Activated gamma-delta T cell (primary cell): Measurements from ENCODE around the gene SAAL1.

Experiments used
- DNase-seq: peaks from one replicate; lab custom pipeline; 2025; lab: John Stamatoyannopoulos, UW

The SAAL1 gene

GRCh38 chr11:18088366-18088765 is 17.5 kb downstream of the SAAL1 start:
- DNase-seq = no peak

DNA sequence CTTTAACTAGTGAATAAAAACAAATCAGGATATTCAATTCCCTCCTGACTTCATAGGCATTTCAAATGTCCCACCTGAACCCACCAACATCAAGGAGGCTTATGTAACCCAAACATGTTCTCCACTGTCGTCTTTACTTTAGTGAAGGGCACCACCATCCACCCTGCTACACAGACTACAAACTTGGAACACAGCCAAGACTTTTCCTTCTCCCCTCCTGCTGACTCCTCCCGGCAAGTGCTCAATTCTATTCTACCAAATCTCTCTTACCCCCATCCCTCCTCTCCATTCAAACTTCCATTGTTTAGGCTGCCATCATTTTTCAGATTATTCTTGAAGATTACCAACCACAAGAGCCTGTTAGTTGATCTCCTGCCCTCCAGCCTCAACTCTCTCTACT is 24.3 kb downstream of the SAAL1 start:
- DNase-seq = no peak

DNA sequence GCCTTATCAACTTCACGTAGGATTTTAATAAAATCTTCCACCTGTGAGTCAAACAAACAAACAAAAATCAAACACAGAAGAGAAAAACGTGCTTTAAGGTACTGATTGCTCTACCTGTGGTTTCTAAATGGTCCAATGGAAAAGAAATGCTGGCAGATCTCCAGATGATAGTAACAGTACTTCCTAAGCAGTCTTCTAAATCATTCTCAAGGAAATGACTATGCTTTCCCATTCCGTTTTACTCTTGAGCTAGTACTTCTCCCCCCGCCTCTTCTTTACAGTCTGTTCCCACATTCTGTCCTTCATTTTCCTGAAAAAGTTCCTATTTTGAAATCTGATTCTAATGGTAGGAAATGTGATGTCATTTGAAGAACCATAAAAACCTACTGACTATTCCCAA is 25.4 kb downstream of the SAAL1 start:
- no peak for DNase-seq

- DNase-seq = no peak
Observed at GRCh38 chr11:18078909-18079308, 27.0 kb downstream of the SAAL1 start.

GRCh38 chr11:18075444-18075843 is 30.4 kb downstream of the SAAL1 start:
- DNase-seq = no peak

GRCh38 chr11:18071098-18071705 is 34.7 kb downstream of the SAAL1 start:
- DNase-seq = no peak

DNA sequence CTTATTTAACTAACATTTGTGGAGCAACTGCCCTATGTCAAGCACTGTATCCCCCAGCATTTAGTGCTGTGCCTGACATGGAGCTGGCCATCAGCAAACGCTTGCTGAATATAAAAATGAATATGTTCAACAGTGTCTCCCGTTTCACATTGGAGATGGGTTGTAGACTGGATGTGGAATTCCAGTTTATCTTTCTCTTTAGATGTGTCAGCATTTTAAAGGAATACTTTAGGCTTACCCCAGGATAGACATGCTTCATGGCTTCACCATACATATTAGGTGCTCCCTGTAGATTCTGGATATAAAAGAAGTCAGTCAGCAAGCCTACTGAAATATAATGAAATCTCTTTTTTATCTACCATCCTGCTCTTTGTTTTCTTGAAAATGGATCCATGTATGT is 38.5 kb downstream of the SAAL1 start:
- no peak for DNase-seq

DNA sequence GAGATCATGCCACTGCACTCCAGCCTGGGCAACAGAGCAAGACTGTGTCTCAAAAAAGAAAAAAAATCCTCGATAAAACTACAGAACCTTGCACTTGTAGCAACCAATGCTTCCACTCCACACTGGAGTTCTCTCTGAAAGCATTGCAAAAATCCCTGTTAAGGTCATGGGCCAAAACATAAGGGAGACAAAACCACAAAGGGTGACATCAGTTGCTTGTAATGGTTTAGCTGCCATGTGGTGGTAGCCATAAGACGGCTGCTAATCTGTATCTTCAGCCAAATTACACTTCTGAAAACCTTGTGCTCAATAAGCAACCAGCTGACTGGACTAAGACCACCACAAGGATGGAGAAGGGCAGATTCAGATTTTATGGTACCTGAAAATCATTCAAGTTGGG is 39.3 kb downstream of the SAAL1 start:
- no peak for DNase-seq

- no peak for DNase-seq
Observed at GRCh38 chr11:18065572-18065971, 40.3 kb downstream of the SAAL1 start.

DNA sequence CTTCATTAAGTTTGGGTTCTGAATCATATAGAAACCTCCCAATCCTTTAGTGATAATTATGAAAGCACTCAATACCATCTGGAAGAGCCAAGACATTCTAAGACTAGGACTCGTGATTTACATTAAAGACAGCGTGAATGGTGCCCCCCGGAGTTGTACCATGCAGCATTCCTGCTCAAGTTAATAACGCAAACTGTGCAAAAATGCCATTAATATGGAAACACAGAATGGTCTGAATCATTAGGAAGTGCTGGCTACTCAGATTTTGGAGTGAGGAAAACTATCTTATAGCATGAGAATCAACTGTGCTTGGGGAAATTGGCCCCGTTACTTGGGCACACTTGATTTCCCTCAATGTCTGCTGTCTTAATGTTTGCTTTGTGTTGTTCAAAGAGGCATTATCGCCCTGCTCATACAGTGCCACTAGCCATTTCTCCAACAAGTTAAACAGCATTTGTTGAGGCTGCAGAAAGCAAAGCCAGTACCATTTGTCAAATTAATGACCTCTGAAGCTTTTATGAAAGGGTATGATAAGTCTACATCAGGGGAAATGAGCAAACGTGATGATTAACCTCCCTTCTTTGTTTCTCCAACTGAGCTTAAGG is 41.3 kb downstream of the SAAL1 start:
- DNase-seq = no peak

DNA sequence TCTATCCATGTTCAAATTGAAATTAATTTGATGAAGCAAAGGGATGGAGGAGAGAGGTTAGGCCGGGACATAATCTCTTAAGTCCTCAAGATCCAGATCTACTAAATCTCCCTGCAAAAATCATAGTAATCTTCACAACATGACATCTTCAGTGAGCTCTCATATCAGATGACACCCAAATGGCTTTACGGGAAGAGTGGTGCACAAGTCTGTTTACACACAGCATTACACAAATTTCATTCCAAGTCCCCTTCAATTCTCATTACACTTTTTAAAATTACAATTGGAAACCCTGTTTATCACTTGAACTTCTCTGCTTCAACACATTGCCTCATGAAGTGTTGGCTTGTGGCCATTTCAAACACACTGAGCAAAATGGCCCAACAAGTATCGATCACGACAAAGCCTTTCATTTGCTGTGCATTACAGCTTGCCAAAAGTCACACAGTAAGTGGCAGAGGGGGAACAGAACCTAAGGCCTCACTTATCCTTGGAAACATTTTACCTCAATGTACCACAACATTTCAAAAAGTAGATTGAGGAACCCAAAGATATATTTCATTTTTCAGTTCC is 41.9 kb downstream of the SAAL1 start:
- DNase-seq = no peak

DNA sequence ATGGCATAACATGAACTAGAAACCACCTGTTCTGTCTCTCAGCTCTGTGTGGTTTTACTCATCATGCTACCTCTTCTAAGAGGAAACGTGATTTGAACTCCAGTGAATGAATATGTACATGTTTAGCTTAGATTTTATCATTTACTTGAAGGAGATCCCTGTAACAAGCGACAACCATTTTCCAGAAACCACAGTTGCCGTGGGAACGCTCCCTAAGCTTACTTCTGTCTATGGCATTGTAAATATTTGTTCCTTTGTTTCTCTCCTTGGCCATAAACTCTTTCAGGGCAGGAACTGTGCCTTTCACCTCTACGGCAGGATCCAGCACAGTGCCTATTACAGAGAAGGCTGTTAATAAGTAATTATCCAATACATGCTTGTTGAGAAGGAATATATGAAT is 42.8 kb downstream of the SAAL1 start:
- DNase-seq = no peak

DNA sequence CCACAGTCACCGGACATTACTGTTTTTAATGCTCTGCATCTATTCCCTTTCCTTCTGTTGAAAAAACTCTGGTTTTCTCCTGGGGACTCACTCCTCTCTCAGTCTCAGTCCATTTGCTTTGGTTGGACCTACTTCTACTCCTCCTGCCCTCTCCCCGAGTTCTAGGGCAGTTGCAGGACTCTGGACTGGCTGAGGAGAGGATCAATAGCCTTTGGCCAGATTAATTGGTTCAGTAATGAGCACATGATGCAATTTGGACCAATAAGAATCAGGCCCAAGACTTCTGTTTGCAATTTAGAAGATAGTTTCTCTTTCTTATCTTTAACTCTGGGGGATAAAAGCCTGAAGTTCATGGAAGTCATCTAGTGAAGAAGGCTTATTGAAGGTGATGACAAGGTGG is 44.5 kb downstream of the SAAL1 start:
- DNase-seq = no peak

DNA sequence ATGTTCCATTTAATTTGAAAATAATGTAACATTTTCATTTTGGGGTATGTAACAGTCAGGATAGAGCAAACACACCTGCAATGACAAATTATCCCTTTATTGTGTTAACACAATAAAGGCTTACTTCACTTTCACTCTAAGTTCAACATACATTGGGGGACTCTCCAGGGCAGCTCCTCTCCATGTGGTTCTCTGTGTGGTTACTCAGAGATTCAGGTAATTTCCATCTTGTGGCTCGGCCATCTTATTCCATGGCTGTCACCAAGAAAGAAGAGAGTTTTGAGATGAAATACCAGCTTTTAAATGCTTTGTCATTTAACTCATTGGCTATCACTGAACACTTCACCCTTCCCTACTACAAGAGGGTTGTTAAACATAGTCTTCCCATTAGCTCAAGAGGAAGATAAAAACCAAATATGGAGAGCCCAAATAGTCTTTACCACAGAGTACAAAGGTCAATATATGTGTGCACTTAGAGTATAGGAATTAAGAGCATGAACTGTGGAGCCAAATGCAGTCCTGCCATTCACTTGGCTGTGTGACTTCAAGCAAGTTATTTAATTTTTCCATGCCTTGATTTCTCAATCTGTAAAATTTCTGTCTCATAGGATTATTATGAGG is 49.2 kb downstream of the SAAL1 start:
- DNase-seq = no peak

DNA sequence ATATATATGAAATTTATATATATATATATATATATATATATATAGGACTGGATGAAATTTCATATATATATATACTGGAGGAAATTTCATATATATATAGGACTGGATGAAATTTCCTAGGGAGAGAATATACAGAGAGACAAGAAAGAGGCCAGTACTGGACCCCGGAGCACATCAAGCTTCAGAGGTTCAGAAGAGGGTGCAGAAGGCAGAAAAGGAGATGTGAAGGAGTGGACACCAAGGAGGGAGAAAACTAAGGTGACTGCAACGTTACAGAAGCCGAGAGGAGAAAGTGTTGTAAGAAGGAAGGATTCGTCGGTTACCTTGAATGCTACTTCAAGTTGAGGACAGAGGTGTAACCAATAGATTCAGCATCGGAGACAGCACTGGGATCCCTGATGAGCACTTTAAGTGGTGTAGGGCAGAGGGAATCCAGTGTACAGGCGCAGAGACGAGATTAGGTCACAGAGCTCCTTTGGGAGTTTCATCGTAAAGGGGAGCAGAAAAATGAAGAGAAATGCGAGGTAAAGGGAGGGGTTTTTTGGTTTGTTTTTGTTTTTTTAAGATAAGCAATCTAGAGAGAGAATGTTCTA is 51.3 kb downstream of the SAAL1 start:
- DNase-seq = no peak

GRCh38 chr11:18050848-18051247 is 55.0 kb downstream of the SAAL1 start:
- no peak for DNase-seq

GRCh38 chr11:18046116-18046777 is 59.6 kb downstream of the SAAL1 start, which contains the start of gene TPH1:
TSS of gene TPH1 (minus strand) at chr11:18046269. CDS start at chr11:18040762, 5,507 bp downstream.
- no peak for DNase-seq

DNA sequence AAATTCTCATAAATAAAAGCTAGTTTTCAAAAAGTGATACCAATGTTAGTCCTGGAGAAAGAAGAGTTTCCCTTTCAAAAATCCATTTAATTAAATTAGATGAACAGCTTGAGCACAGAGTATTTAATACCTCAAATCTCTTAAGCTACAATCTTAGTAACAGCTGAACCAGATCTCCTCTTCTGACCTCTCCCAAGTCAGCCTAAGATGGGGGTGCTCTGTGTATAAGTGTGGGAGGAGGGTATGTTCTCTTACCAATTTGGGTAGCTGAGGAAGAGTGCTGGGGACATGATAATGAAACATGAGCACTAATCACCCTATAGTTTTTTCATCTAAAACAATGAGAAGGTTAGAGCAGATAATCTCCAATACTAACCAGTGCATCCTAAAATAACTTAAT is 69.4 kb downstream of the SAAL1 start:
- no peak for DNase-seq
